Body of pancreas (tissue), 4 donors: ENCODE results near the gene ATP11A.

Experiments
- CTCF ChIP-seq, 7 experiments: fragments of 450-650 bp in 4 of 7; fragments of 200-600 bp in 3 of 7; sonication (generic) in 3 of 7; IDR thresholded peaks; one replicate each; pipeline ENCODE4 v1.5.1; 2016 to 2019; ENCODE audit warnings: antibody characterized with exemption in 7 of 7
- POLR2A ChIP-seq, 3 donors: fragments of 450-650 bp; IDR thresholded peaks; one replicate each; pipeline ENCODE4 v1.6.1; 2016; ENCODE audit warnings: antibody characterized with exemption in 3 of 3, mild to moderate bottlenecking in 2 of 3

- TF ChIP-seq CTCF (IDR thresholded peaks at IDR 0.05) (no peak), POLR2A (IDR thresholded peaks at IDR 0.05) (no peak)
Measured at GRCh38 chr13:112898621-112899280, 208.9 kb downstream of the ATP11A start.
